Gastrocnemius medialis (tissue), 4 donors: Measurements from ENCODE around the gene CHID1. TPM values are rescaled to one million over a fixed set of nuclear protein-coding genes. Genes with fewer than 3 reads are reported as not detected.

ENCODE experiments used
- ATAC-seq, 2 donors: fragments of 150-250 bp; one replicate each; pipeline ENCODE4 v1.9.1; 2016
- DNase-seq, 2 donors: peaks; one replicate each; pipeline ENCODE4 v3.0.0-alpha.2; 2019
- H3K27ac ChIP-seq, 4 donors: fragments of 200-600 bp; sonication (generic); 1 replicate in 1 of 4; 2 replicates in 3 of 4; pipeline ENCODE4 v1.5.1; 2016 to 2018; ENCODE audit warnings: mild to moderate bottlenecking in 2 of 4, moderate library complexity in 1 of 4
- H3K27me3 ChIP-seq, 3 donors: fragments of 200-600 bp; sonication (generic) in 2 of 3; 1 replicate in 1 of 3; 2 replicates in 2 of 3; pipeline versions ENCODE4 v1.5.1 to v1.6.0; 2016 to 2019; ENCODE audit warnings: mild to moderate bottlenecking in 1 of 3, moderate library complexity in 1 of 3
- H3K36me3 ChIP-seq, 2 donors: fragments of 200-600 bp; sonication (generic) in 1 of 2; one replicate each; pipeline ENCODE4 v1.5.1; 2017 to 2018
- H3K4me1 ChIP-seq, 2 donors: fragments of 200-600 bp; sonication (generic) in 1 of 2; one replicate each; pipeline ENCODE4 v1.5.1; 2016 to 2017; ENCODE audit warnings: mild to moderate bottlenecking in 2 of 2
- H3K4me3 ChIP-seq, 4 donors: fragments of 200-600 bp; sonication (generic) in 3 of 4; 1 replicate in 1 of 4; 2 replicates in 3 of 4; pipeline ENCODE4 v1.5.1; 2016 to 2019; ENCODE audit warnings: mild to moderate bottlenecking in 2 of 4
- H3K9me3 ChIP-seq, 3 donors: fragments of 200-600 bp; sonication (generic) in 2 of 3; 1 replicate in 1 of 3; 2 replicates in 2 of 3; pipeline ENCODE4 v1.5.1; 2016 to 2019
- POLR2A ChIP-seq, 2 donors: fragments of 450-650 bp; IDR thresholded peaks; one replicate each; pipeline ENCODE4 v1.6.1; 2017; ENCODE audit warnings: antibody characterized with exemption in 2 of 2, mild to moderate bottlenecking in 2 of 2, moderate library complexity in 2 of 2
- in situ Hi-C, 4 donors: fragments of 200-750 bp; cut with MboI; loops; one replicate each; pipeline versions ENCODE4 v1.15.0 to v1.8.0; 2017; ENCODE audit warnings: low sequenced_read_pairs in 4 of 4
- intact Hi-C: fragments of 100-400 bp; cut with DNase I; formaldehyde crosslinking; loops from one replicate; pipeline ENCODE4 v1.15.1; 2023; ENCODE audit warnings: low total_unique reads
- total RNA-seq, 4 donors: library from RNA; depleted of rRNA; stranded (reverse); fragments of >200 nt; gene quantifications; one replicate each; pipeline versions ENCODE4 v1.1.0 to v1.2.3, GENCODE V29; 2016
- TF ChIP-seq, protein P1 (sequence below), 5 experiments: fragments of 450-650 bp in 3 of 5; fragments of 200-600 bp in 2 of 5; sonication (generic) in 2 of 5; IDR thresholded peaks in 4 of 5; conservative IDR thresholded peaks in 1 of 5; 1 replicate in 4 of 5; 2 replicates in 1 of 5; pipeline ENCODE4 v1.5.1; 2016 to 2019; ENCODE audit warnings: antibody characterized with exemption in 5 of 5, mild to moderate bottlenecking in 3 of 5, moderate library complexity in 3 of 5

The CHID1 gene
- total RNA-seq, 4 donors from 2014 or later, result 23.3 to 43.2 (median 33.1) TPM

DNA sequence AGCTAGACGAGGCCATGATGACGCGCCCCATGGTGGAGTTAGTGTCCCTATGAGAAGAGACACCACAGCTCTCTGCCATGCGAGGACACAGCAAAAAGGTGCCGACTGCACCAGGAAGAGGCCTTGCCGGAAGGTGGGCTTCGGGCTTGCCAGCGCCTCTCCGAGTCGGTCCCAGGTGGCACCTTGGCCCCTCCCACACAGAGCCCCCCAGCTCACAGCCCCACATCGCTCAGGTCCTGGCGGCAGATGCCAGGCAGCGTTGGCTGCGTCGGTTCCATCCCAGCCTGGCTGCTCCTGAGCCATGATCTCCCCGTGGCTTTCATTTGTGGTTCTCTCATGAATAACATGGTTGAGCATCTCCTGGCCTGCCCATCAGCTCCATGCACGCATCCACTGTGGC is 24.0 kb downstream of the CHID1 start:
- TF ChIP-seq, protein P1, sequence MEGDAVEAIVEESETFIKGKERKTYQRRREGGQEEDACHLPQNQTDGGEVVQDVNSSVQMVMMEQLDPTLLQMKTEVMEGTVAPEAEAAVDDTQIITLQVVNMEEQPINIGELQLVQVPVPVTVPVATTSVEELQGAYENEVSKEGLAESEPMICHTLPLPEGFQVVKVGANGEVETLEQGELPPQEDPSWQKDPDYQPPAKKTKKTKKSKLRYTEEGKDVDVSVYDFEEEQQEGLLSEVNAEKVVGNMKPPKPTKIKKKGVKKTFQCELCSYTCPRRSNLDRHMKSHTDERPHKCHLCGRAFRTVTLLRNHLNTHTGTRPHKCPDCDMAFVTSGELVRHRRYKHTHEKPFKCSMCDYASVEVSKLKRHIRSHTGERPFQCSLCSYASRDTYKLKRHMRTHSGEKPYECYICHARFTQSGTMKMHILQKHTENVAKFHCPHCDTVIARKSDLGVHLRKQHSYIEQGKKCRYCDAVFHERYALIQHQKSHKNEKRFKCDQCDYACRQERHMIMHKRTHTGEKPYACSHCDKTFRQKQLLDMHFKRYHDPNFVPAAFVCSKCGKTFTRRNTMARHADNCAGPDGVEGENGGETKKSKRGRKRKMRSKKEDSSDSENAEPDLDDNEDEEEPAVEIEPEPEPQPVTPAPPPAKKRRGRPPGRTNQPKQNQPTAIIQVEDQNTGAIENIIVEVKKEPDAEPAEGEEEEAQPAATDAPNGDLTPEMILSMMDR (IDR thresholded peaks at IDR 0.05 in 4 of 5, conservative IDR thresholded peaks at IDR 0.05 in 1 of 5), result no peak
- TF ChIP-seq POLR2A (IDR thresholded peaks at IDR 0.05), result no peak
- no peak overlapping the region for H3K4me3 ChIP-seq
- peaks cover 0 to 7% of the 10 kb centered on the region in 2 donors for H3K36me3 ChIP-seq
- peaks cover 0 to 5% of the 10 kb centered on the region in 2 donors for H3K4me1 ChIP-seq
- in situ Hi-C loops, result no loop called here
- DNase-seq, result no peak
- no peak for ATAC-seq
- no peaks in the 10 kb centered on the region for H3K9me3 ChIP-seq
- H3K27ac ChIP-seq, result no peak overlapping the region
- intact Hi-C loops, result no loop called here
- no peaks in the 10 kb centered on the region for H3K27me3 ChIP-seq

DNA sequence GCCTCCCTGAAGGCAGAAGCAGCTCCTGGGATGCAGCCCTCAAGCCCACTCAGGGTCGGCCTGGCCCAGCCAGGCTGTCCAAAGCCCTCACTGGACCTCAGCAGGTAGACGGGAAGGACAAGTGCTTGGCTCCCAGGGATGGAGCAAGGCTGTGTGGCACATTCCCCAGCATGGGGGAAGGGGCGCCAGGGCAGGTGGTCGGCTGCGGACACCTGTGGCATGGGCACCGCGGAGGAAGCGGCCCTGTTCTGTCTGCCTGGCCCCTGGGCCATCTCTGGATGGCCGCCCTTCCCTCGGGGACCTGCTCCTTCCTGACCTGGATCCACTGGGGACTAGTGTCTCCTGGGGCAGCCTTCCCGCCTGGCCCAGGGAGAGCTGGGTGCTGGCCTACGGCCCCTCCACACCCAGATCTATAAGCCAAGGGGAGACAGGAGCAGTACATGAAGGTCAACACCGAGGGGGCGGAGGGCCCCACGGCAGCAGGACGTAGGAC is 26.0 kb downstream of the CHID1 start:
- Histone ChIP-seq H3K36me3 (peaks cover 0 to 12% of the 10 kb centered on the region in 2 donors), H3K27me3 (no peaks in the 10 kb centered on the region), H3K27ac (no peak overlapping the region), H3K4me1 (peaks cover 0 to 3% of the 10 kb centered on the region in 2 donors), H3K4me3 (no peak overlapping the region), H3K9me3 (no peaks in the 10 kb centered on the region)
- DNase-seq (no peak), ATAC-seq (no peak)
- TF ChIP-seq, protein P1 (IDR thresholded peaks at IDR 0.05 in 4 of 5, conservative IDR thresholded peaks at IDR 0.05 in 1 of 5), result no peak
- no peak for TF ChIP-seq POLR2A (IDR thresholded peaks at IDR 0.05)
- in situ Hi-C loops (no loop called here), intact Hi-C loops (no loop called here)

DNA sequence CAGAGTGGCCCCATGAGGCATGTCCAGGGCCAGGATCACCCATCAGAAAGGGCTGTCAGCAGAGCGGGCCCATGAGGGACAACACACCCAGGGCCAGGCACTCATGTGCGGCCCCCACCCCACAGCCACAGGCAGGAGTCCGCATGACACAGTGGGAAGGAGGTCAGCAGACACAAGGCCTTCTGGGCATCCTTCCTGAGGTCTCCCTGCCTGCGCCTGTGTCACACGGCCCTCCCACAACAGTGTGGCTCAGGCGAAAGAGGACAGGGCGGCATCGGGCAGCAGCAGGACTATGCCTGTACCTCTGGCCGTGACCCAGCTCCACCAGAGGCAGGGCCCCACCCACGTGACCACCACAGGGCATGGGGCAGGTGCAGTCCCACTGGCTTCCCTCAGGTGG is 27.1 kb downstream of the CHID1 start:
- no peaks in the 10 kb centered on the region for H3K9me3 ChIP-seq
- no peak for DNase-seq
- H3K4me1 ChIP-seq, result peaks cover 0 to 3% of the 10 kb centered on the region in 2 donors
- H3K4me3 ChIP-seq, result no peak overlapping the region
- ATAC-seq, result no peak
- H3K36me3 ChIP-seq, result peaks cover 0 to 12% of the 10 kb centered on the region in 2 donors
- intact Hi-C loops, result no loop called here
- TF ChIP-seq, protein P1 (IDR thresholded peaks at IDR 0.05 in 4 of 5, conservative IDR thresholded peaks at IDR 0.05 in 1 of 5), result no peak
- no peak for TF ChIP-seq POLR2A (IDR thresholded peaks at IDR 0.05)
- no peak overlapping the region for H3K27ac ChIP-seq
- in situ Hi-C loops, result no loop called here
- H3K27me3 ChIP-seq, result no peaks in the 10 kb centered on the region

DNA sequence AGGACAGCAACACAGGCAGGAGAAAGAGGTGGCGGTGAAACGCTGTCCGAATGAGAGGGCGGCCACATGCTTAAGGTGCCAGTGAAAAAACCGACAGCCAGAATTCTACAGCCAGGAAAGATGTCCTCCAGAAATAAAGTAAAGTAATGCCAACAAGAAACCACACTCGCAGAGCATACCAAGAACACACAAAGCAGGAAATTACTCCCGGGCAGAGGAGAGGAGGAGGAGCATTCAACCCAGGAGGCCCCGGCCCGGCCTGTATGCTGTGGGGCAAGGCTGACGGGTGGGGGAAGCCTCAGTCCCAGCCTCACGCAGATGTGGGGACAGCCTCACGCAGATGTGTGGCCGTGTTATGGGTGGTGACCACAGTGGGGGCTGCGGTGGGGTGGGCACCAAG is 28.0 kb downstream of the CHID1 start:
- H3K27ac ChIP-seq, result no peak overlapping the region
- in situ Hi-C loops, result no loop called here

More for the DNA sequence above, 28.0 kb downstream of the CHID1 start:
- ATAC-seq (no peak), DNase-seq (no peak)
- Histone ChIP-seq H3K36me3 (peaks cover 0 to 12% of the 10 kb centered on the region in 2 donors), H3K4me3 (no peak overlapping the region), H3K9me3 (no peaks in the 10 kb centered on the region), H3K27me3 (no peaks in the 10 kb centered on the region), H3K4me1 (no peaks in the 10 kb centered on the region)
- TF ChIP-seq POLR2A (IDR thresholded peaks at IDR 0.05), result no peak
- TF ChIP-seq, protein P1 (IDR thresholded peaks at IDR 0.05 in 4 of 5, conservative IDR thresholded peaks at IDR 0.05 in 1 of 5), result no peak
- intact Hi-C loops, result no loop called here
